ENCODE results near the gene LRP8.
"Not testable (repeated sequence)": the region's sequence is repeated elsewhere in the genome, so short reads cannot be mapped to it uniquely, and the experiment has no call there.

Gene LRP8

DNA sequence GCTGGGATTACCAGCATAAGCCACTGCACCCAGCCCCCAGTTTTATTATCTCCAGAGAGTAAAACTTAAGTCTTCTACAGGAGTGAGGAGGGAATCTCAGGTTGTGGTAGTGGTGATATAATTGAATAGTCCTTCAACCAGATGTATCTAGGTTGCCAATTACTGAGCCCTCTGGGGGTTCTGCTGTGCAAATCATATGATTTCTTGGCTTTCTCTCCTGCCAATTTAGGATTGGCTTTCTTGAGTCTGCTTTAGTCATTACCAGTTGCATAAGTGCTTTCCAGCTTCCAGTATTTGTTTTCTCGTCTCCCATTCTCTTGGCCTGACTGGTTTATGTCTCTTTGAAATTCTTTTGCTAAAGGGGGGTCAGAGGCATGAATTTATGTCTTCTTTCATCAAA lies 120.1 kb downstream of the LRP8 start:
- TF ChIP-seq, protein P1, sequence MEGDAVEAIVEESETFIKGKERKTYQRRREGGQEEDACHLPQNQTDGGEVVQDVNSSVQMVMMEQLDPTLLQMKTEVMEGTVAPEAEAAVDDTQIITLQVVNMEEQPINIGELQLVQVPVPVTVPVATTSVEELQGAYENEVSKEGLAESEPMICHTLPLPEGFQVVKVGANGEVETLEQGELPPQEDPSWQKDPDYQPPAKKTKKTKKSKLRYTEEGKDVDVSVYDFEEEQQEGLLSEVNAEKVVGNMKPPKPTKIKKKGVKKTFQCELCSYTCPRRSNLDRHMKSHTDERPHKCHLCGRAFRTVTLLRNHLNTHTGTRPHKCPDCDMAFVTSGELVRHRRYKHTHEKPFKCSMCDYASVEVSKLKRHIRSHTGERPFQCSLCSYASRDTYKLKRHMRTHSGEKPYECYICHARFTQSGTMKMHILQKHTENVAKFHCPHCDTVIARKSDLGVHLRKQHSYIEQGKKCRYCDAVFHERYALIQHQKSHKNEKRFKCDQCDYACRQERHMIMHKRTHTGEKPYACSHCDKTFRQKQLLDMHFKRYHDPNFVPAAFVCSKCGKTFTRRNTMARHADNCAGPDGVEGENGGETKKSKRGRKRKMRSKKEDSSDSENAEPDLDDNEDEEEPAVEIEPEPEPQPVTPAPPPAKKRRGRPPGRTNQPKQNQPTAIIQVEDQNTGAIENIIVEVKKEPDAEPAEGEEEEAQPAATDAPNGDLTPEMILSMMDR (IDR thresholded peaks at IDR 0.05; ENCODE audit: low read depth, low read length, missing control alignments), result no peak
- no peak overlapping the region for H3K4me3 ChIP-seq (ENCODE audit: low read depth, low read length)
- no peak for DNase-seq (ENCODE audit: low read depth)

DNA sequence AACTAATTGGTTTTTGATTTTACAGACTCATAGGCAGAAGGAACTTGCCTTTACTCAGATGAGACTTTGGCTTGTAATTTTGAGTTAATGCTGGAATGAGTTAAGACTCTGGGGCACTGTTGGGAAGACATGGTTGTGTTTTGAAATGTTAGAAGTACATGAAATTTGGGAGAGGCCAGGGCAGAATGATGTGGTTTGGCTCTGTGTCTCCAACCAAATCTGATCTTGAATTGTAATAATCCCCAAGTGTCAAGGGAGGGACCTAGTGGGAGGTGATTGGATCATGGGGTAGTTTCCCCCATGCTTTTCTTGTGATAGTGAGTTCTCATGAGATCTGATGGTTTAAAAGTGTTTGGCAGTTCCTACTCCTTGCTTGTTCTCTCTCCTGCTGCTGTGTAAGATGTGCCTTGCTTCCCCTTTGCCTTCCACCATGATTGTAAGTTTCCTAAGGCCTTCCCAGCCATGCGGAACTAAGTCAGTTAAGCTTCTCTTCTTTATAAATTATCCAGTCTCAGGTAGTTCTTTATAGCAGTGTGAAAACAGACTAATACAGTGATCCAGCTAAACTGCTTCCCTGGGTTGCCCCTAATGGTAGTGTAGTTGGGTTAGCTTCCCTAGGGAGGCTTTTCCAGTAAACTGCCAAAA lies 121.0 kb downstream of the LRP8 start:
- TF ChIP-seq, protein P1 (IDR thresholded peaks at IDR 0.05; ENCODE audit: low read depth, low read length, missing control alignments), result no peak

DNA sequence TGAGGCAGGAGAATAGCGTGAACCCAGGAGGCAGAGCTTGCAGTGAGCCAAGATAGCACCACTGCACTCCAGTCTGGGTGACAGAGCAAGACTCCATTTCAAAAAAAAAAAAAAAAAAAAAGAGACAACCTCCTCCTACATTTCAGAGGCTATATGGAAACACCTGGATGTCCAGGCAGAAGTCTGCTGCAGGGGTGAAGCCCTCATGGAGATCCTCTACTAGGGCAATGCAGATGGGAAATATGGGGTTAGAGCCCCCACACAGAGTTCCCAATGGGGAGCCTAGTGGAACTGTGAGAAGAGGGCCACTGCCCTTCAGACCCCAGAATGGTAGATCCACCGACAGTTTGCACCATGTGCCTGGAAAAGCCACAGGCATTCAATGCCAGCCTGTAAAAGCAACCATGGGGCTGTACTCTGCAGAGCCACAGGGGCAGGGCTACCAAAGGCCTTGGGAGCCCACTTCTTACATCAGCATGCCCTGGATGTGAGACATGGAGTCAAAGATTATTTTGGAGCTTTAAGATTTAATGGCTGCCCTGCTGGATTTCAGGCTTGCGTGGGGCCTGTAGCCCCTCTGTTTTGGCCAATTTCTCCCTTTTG lies 121.7 kb downstream of the LRP8 start:
- not testable (repeated sequence) for H3K4me3 ChIP-seq (ENCODE audit: low read depth, low read length); DNase-seq (ENCODE audit: low read depth)

More for the DNA sequence above, 121.0 kb downstream of the LRP8 start:
- no peak overlapping the region for H3K4me3 ChIP-seq (ENCODE audit: low read depth, low read length)
- no peak for DNase-seq (ENCODE audit: low read depth)

DNA sequence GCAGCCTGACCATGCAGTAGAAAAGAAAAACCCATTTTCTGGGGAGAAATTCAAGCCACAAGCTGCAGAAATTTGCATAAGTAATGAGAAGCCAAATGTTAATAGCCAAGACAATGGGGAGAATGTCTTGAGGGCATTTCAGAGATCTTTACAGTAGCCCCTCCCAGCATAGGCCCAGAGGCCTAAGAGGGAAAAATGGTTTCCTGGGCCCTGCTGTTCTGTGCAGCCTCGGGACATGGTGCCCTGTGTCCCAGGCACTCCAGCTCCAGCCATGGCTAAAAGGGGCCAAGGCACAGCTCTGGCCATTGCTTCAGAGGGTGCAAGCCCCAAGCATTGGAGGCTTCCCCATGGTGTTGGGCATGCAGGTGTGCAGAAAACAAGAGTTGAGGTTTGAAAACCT lies 122.4 kb downstream of the LRP8 start:
- H3K4me3 ChIP-seq (ENCODE audit: low read depth, low read length); DNase-seq (ENCODE audit: low read depth): not testable (repeated sequence)

DNA sequence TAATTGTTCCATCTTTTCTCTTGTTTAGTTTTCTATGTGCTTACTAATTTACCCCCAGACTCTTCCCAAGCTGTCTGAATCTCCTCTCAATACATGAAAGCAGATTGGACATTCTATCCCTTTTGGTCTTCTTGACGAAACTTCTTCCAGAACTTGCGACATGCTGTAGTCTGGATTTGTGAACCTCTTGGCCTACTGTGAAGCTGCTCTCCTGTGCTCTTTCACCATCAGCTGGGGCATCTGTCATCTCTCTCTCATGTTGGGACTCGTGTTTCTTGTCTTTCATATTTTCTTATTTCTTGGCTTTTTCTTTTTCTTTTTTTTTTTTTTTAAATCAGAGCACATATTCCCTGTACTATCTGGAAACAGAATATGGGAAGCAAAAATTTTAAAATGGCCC lies 124.4 kb downstream of the LRP8 start:
- no peak overlapping the region for H3K4me3 ChIP-seq (ENCODE audit: low read depth, low read length)
- DNase-seq (ENCODE audit: low read depth), result no peak
- TF ChIP-seq, protein P1 (IDR thresholded peaks at IDR 0.05; ENCODE audit: low read depth, low read length, missing control alignments), result no peak

DNA sequence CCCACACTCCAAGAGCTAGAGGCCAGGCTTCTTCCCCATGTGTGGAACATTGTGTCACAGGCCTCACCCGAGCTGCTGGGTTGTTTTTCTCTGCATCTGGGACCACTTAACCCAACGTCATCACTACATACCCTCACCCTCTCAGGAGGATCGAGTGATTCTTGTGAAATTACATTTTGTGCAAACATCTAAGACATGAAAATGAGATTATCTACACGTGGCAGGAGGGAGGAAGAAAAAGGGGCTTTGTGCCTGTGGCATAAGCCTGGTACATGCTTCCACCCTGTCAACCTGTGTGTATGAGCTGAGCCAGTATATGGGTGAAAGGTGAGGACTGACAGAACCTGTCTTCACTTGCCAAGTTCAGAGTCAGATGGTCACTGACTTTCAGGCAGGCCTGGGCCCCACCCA lies 129.6 kb downstream of the LRP8 start:
- TF ChIP-seq, protein P1 (IDR thresholded peaks at IDR 0.05; ENCODE audit: low read depth, low read length, missing control alignments), result no peak
- DNase-seq (ENCODE audit: low read depth), result no peak
- peak overlapping the region; percentile 85 for H3K4me3 ChIP-seq (ENCODE audit: low read depth, low read length)

DNA sequence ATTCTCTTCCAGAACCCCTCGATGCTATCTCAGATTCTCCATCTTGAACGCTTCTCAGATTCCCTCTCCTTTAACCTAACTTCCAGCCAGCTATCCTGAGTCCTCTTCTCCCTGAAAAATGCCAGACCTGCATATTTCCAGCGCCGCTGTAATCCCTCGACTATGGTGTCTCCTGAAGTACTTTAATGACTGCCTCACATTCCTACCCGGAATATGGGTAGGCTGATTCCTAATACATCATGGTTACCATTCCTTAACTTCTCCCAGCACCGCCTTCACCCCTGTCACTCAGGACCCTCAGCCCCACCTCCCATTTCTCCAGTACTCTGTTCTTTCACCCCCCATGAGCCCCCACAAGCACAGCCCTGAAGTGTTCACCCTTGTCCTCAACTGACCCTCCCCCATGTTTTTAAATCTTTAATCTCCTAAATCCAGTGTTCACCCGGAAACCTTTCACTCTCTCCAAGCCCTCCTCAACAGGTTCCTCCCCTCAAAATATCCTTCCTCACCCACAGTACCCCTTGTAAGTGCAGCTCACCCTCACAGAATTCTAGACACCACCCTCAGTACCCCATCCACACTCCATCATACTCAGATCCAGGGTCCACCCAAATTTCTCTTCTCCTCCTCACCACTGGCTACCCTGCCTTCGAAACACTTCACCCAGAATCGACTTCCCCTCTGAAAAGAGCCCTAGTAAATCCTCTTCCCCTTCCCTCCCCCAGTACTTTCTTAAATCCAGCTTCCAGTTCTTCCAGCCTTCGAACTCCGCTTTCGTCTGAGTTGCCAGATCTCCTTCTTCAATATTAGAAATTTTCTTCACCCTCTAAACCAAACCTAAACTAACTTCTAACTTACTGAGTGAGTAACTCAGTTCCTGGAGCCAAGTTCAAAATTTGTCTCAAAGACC lies 130.3 kb downstream of the LRP8 start:
- DNase-seq (ENCODE audit: low read depth), result no peak
- TF ChIP-seq, protein P1 (IDR thresholded peaks at IDR 0.05; ENCODE audit: low read depth, low read length, missing control alignments), result no peak
- H3K4me3 ChIP-seq (ENCODE audit: low read depth, low read length), result peak overlapping the region; percentile 85
